Brain microvascular endothelial cell (primary cell): ENCODE results near the gene CD82.
"Not testable (repeated sequence)": the region's sequence is repeated elsewhere in the genome, so short reads cannot be mapped to it uniquely, and the experiment has no call there.

Source experiments
- DNase-seq: peaks from one replicate; pipeline ENCODE4 v3.0.0-alpha.2; 2020
- H3K27ac ChIP-seq: fragments of 250-450 bp; sonication (Bioruptor Pico); 2 replicates; pipeline ENCODE4 v1.5.1; 2020; ENCODE audit warnings: mild to moderate bottlenecking, moderate library complexity
- H3K27me3 ChIP-seq: fragments of 250-450 bp; sonication (Bioruptor Pico); replicated peaks from 2 replicates; pipeline ENCODE4 v1.5.1; 2020; ENCODE audit warnings: mild to moderate bottlenecking
- H3K36me3 ChIP-seq: fragments of 250-450 bp; sonication (Bioruptor Pico); replicated peaks from 2 replicates; pipeline ENCODE4 v1.5.1; 2020; ENCODE audit warnings: mild to moderate bottlenecking
- H3K4me3 ChIP-seq: 2 replicates; pipeline ENCODE4 v1.5.1; 2011; ENCODE audit warnings: low read depth, mild to moderate bottlenecking, control low read depth, low read length, moderate library complexity
- in situ Hi-C: cut with HindIII; loops from 2 replicates; pipeline ENCODE4 v1.10.0; 2017; ENCODE audit warnings: low sequenced_read_pairs, low pct_ligation_motif_present
- TF ChIP-seq, protein P1 (sequence below): IDR thresholded peaks from 2 replicates; pipeline ENCODE4 v1.5.1; 2011; ENCODE audit warnings: low read depth, mild to moderate bottlenecking, moderate library complexity, low read length, control low read depth, inconsistent platforms; ENCODE audit errors: missing control alignments

Gene CD82

DNA sequence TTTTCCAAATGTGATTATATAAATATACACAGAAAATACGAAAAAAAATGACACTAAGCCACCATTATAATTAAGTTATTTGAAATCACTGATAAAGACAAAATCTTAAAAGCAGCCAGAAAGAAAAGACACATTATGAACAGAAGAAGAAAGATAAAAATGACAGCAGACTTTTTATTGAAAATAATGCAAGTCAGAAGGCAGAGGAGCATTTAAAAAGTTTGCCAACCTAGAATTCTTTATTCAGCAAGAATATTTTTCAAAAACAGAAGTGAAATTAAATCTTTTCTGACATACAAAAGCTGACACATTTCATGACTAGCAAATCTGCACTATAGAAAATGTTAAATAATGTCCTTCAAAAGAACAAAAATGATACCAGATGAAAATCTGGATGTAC is 77.8 kb downstream of the CD82 start:
- Histone ChIP-seq H3K36me3 (no peaks in the 10 kb centered on the region), H3K27me3 (peaks cover 2% of the 10 kb centered on the region), H3K4me3 (no peak overlapping the region), H3K27ac (no peak overlapping the region)
- no peak for DNase-seq
- in situ Hi-C loops = no loop called here
- TF ChIP-seq, protein P1, sequence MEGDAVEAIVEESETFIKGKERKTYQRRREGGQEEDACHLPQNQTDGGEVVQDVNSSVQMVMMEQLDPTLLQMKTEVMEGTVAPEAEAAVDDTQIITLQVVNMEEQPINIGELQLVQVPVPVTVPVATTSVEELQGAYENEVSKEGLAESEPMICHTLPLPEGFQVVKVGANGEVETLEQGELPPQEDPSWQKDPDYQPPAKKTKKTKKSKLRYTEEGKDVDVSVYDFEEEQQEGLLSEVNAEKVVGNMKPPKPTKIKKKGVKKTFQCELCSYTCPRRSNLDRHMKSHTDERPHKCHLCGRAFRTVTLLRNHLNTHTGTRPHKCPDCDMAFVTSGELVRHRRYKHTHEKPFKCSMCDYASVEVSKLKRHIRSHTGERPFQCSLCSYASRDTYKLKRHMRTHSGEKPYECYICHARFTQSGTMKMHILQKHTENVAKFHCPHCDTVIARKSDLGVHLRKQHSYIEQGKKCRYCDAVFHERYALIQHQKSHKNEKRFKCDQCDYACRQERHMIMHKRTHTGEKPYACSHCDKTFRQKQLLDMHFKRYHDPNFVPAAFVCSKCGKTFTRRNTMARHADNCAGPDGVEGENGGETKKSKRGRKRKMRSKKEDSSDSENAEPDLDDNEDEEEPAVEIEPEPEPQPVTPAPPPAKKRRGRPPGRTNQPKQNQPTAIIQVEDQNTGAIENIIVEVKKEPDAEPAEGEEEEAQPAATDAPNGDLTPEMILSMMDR = no peak

DNA sequence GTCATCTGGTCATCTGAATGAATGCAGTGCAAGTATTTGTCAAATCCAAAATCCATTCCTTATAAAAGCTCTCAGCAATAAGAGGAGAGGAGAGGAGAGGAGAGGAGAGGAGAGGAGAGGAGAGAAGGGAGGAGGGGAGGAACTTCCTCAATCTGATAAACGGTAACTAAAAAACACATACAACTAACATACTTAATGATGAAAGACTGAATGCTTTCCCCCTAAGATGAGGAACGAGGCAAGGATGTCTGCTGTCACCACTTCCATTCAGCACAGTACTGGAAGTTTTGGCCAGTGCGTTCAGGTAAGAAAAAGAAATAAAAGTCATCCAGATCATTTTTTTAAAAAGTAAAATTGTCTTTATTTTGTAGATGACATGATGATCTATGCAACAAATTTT is 80.4 kb downstream of the CD82 start:
- TF ChIP-seq, protein P1 = no peak

DNA sequence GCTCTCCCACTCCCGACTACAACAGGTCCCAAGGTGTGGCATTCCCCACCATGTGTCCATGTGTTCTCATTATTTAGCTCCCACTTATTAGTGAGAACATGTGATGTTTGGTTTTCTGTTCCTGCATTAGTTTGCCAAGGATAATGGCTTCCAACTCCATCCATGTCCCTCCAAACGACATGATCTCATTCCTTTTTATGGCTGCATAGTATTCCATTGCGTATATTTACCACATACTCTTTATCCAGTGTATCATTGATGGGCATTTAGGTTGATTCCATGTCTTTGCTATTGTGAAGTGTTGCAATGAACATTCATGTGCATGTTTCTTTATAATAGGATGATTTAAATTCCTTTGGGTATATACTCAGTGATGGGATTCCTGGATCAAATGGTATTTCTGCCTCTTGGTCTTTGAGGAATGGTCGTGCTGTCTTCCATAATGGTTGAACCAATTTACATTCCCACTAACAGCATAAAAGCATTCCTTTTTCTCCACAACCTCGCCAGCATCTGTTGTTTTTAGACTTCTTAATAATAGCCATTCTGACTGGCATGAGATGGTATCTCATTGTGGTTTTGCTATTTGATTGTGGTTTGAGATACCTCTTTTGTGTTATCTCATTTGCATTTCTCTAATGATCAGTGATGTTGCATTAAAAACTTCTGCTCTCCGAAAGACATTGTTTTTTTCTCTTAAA is 81.9 kb downstream of the CD82 start:
- H3K4me3 ChIP-seq, DNase-seq, H3K36me3 ChIP-seq, H3K27ac ChIP-seq, in situ Hi-C loops: not testable (repeated sequence)
- H3K27me3 ChIP-seq = peaks cover 11% of the 10 kb centered on the region

More for the DNA sequence above, 80.4 kb downstream of the CD82 start:
- peaks cover 7% of the 10 kb centered on the region for H3K27me3 ChIP-seq
- DNase-seq = no peak
- H3K4me3 ChIP-seq = no peak overlapping the region
- in situ Hi-C loops = no loop called here
- no peak overlapping the region for H3K27ac ChIP-seq
- no peaks in the 10 kb centered on the region for H3K36me3 ChIP-seq

DNA sequence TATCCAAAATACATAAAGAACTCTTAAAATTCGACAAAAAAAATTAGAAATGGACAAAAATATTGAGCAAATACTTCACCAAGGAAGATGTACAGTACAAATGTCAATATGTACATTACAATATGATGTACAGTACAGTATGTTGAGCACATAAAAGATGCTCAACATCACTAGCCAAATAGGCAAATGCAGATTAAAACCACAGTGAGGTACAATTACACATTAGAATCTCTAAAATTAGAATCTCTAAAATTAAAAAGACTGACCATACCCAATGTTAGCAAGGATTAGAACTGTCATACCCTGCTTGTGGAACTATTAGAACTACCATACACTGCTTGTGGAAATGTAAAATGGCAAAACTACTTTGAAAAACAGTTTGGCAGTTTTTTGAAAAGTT is 82.6 kb downstream of the CD82 start:
- H3K36me3 ChIP-seq = no peaks in the 10 kb centered on the region
- no peak overlapping the region for H3K27ac ChIP-seq
- TF ChIP-seq, protein P1 = no peak
- in situ Hi-C loops = no loop called here
- no peak for DNase-seq
- no peak overlapping the region for H3K4me3 ChIP-seq
- H3K27me3 ChIP-seq = peaks cover 11% of the 10 kb centered on the region

DNA sequence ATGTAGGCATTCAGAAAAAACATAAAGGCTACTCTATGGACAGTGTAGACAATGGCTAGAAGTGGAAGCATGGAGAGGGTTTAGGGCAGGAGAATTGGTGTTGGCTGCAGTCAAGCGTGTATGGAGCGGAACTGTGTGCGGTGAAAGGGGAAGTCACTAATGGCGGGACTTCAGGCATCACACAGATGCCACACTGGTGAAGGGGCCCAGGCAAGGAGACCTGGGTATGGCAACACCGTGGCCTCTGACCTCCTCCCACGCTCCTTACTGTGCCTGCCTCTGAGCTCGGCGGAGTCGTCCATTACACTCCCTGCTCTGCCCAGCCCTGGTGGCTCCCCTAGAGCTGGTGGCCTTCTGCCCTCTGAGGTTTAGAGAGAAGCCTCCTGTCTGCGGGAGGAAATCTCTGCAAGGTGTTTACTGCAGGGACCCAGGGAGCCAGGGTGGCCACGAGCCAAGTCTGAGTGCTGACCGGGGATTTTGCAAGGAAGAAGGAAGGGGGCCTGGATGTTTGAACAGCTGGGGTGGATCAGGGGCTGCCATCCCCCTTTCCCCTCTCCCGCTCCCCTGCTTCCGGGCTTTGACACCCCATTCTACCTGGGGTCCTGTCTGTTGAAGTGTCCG is 86.2 kb downstream of the CD82 start:
- H3K36me3 ChIP-seq = no peaks in the 10 kb centered on the region
- H3K4me3 ChIP-seq = no peak overlapping the region
- H3K27ac ChIP-seq = no peak overlapping the region
- DNase-seq = no peak
- peaks cover 11% of the 10 kb centered on the region for H3K27me3 ChIP-seq
- TF ChIP-seq, protein P1 = no peak
- in situ Hi-C loops = no loop called here

DNA sequence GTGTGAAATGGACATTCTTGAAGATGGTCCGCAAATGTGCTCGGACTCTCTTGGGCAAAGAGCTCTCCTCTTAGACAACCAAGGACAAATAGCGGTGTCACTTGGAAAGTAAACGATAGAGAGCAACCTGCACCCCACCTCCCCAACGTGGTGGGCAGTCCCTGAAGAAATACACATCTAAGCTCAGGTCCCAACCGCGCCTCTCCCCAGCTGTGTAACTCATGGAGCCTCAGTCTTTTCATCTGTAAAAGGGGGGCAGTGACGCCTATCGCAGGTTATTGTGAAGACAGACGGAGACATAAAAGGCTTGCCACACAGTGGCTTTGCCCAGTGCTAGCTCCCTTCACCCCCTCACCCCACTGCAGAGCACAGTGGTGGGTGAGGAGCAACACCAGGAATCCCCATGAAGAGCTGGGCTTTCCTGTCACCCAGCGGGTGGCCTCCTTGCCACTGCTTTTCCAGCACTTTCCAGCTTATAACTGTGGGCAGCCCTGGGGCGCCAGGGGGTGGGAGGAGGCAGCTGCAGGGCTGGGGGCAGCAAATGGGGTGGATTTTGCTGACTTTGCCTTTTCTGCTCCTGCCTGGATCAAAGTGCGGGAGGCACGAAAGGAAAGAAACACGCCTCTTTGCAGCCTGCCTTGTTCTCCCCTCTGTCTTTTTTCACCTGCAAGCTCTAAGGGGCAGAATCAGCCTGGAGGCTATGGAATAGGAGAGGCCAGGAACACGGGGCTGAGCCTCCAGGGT is 87.6 kb downstream of the CD82 start:
- peaks cover 11% of the 10 kb centered on the region for H3K27me3 ChIP-seq
- H3K4me3 ChIP-seq = no peak overlapping the region
- DNase-seq = no peak
- H3K27ac ChIP-seq = no peak overlapping the region
- in situ Hi-C loops = no loop called here
- TF ChIP-seq, protein P1 = no peak
- no peaks in the 10 kb centered on the region for H3K36me3 ChIP-seq
